Measurements from ENCODE around the gene FAM13A.

Gene FAM13A

GRCh38 chr4:88979276-88979675 lies 77.7 kb downstream of the FAM13A start:
- DNase-seq (ENCODE audit: low read depth) = no peak
- H3K4me3 ChIP-seq (ENCODE audit: low read depth, low read length) = no peak overlapping the region
- no peak for TF ChIP-seq CTCF (IDR thresholded peaks at IDR 0.05; ENCODE audit: control insufficient read depth, extremely low read depth, insufficient read depth)

- DNase-seq (ENCODE audit: low read depth) = peak; percentile 71
- H3K4me3 ChIP-seq (ENCODE audit: low read depth, low read length) = no peak overlapping the region
- TF ChIP-seq CTCF (IDR thresholded peaks at IDR 0.05; ENCODE audit: control insufficient read depth, extremely low read depth, insufficient read depth) = no peak
These were observed 80.3 kb downstream of the FAM13A start for GRCh38 chr4:88976775-88977035.

GRCh38 chr4:88975958-88976774 lies 80.8 kb downstream of the FAM13A start:
- no peak for DNase-seq (ENCODE audit: low read depth)
- H3K4me3 ChIP-seq (ENCODE audit: low read depth, low read length) = no peak overlapping the region
- TF ChIP-seq CTCF (IDR thresholded peaks at IDR 0.05; ENCODE audit: control insufficient read depth, extremely low read depth, insufficient read depth) = no peak

- no peak for DNase-seq (ENCODE audit: low read depth)
- no peak for TF ChIP-seq CTCF (IDR thresholded peaks at IDR 0.05; ENCODE audit: control insufficient read depth, extremely low read depth, insufficient read depth)
- no peak overlapping the region for H3K4me3 ChIP-seq (ENCODE audit: low read depth, low read length)
These were observed 85.4 kb downstream of the FAM13A start for GRCh38 chr4:88971536-88971935.

GRCh38 chr4:88969746-88970145 lies 87.2 kb downstream of the FAM13A start:
- no peak for DNase-seq (ENCODE audit: low read depth)
- TF ChIP-seq CTCF (IDR thresholded peaks at IDR 0.05; ENCODE audit: control insufficient read depth, extremely low read depth, insufficient read depth) = no peak
- H3K4me3 ChIP-seq (ENCODE audit: low read depth, low read length) = no peak overlapping the region

GRCh38 chr4:88969271-88969670 lies 87.7 kb downstream of the FAM13A start:
- TF ChIP-seq CTCF (IDR thresholded peaks at IDR 0.05; ENCODE audit: control insufficient read depth, extremely low read depth, insufficient read depth) = no peak
- H3K4me3 ChIP-seq (ENCODE audit: low read depth, low read length) = no peak overlapping the region
- no peak for DNase-seq (ENCODE audit: low read depth)

- DNase-seq (ENCODE audit: low read depth) = peak; percentile 75
- no peak overlapping the region for H3K4me3 ChIP-seq (ENCODE audit: low read depth, low read length)
- no peak for TF ChIP-seq CTCF (IDR thresholded peaks at IDR 0.05; ENCODE audit: control insufficient read depth, extremely low read depth, insufficient read depth)
These were observed 89.1 kb downstream of the FAM13A start for GRCh38 chr4:88967883-88968331.

Data from LNCaP clone FGC (cell line).